HG02885 (cell line): Measurements from ENCODE around the gene UGT1A3.

Source experiments
- ATAC-seq: cut with Tn5 transposase; IDR thresholded peaks from one replicate; pipeline ENCODE4 v1.9.1; 2021; ENCODE audit warnings: mild to moderate bottlenecking; ENCODE audit not compliant: unreplicated experiment, poor library complexity

The UGT1A3 gene

GRCh38 chr2:233754872-233755611 lies 26.2 kb downstream of the UGT1A3 start:
- no peak for ATAC-seq

GRCh38 chr2:233756429-233757081 lies 27.7 kb downstream of the UGT1A3 start:
- ATAC-seq = no peak

- ATAC-seq = no peak
Observed at GRCh38 chr2:233758141-233758540, 29.3 kb downstream of the UGT1A3 start.

GRCh38 chr2:233758849-233759248 lies 30.0 kb downstream of the UGT1A3 start:
- no peak for ATAC-seq

- no peak for ATAC-seq
Observed at GRCh38 chr2:233760043-233760442, 31.2 kb downstream of the UGT1A3 start, which contains the start of gene UGT1A1. UGT1A1 (plus strand) TSS chr2:233760270; CDS start chr2:233760288, 18 bp downstream.

GRCh38 chr2:233761040-233761769 lies 32.4 kb downstream of the UGT1A3 start:
- no peak for ATAC-seq

GRCh38 chr2:233764264-233764663 lies 35.4 kb downstream of the UGT1A3 start:
- ATAC-seq = no peak

GRCh38 chr2:233764761-233765160 lies 35.9 kb downstream of the UGT1A3 start:
- ATAC-seq = no peak

GRCh38 chr2:233766416-233766815 lies 37.6 kb downstream of the UGT1A3 start:
- no peak for ATAC-seq

- ATAC-seq = no peak
Observed at GRCh38 chr2:233768076-233768475, 39.2 kb downstream of the UGT1A3 start.

GRCh38 chr2:233769260-233769659 lies 40.4 kb downstream of the UGT1A3 start:
- ATAC-seq = no peak

- no peak for ATAC-seq
Observed at GRCh38 chr2:233772153-233772552, 43.3 kb downstream of the UGT1A3 start.

GRCh38 chr2:233772583-233772982 lies 43.7 kb downstream of the UGT1A3 start:
- ATAC-seq = no peak

- ATAC-seq = no peak
Observed at GRCh38 chr2:233773854-233774253, 45.0 kb downstream of the UGT1A3 start.

GRCh38 chr2:233775414-233775813 lies 46.6 kb downstream of the UGT1A3 start:
- no peak for ATAC-seq

- no peak for ATAC-seq
Observed at GRCh38 chr2:233778030-233778429, 49.2 kb downstream of the UGT1A3 start, which contains the start of gene MROH2A. MROH2A (plus strand) TSS chr2:233778330; CDS start chr2:233779359, 1,029 bp downstream.

- ATAC-seq = no peak
Observed at GRCh38 chr2:233779722-233780121, 50.9 kb downstream of the UGT1A3 start.

GRCh38 chr2:233780771-233781170 lies 51.9 kb downstream of the UGT1A3 start:
- ATAC-seq = no peak

GRCh38 chr2:233789554-233789953 lies 60.7 kb downstream of the UGT1A3 start:
- no peak for ATAC-seq

GRCh38 chr2:233791151-233791882 lies 62.5 kb downstream of the UGT1A3 start:
- no peak for ATAC-seq
